HepG2 (cell line): ENCODE results near the gene PGP. TPM values are rescaled to one million over a fixed set of nuclear protein-coding genes. Genes with fewer than 3 reads are reported as not detected.
"Not testable (repeated sequence)": the region's sequence is repeated elsewhere in the genome, so short reads cannot be mapped to it uniquely, and the experiment has no call there.

ENCODE experiments used
- ATAC-seq: fragments of 200-7000 bp; cut with Tn5 transposase; 3 replicates; pipeline ENCODE4 v1.9.1; 2020; ENCODE audit warnings: mild to moderate bottlenecking, moderate library complexity
- BruUV-seq: library from RNA; stranded (reverse); fragments of 400-500 nt; replicated peaks from 2 replicates; lab custom pipeline; 2021; lab: Mats Ljungman, UMichigan
- CTCF ChIA-PET: fragments of 300-600 bp; formaldehyde crosslinking; extraction: SDS; loops from one replicate; lab custom pipeline; 2021; ENCODE audit warnings: low total read pairs, inconsistent platforms, low intra/inter-chr PET ratio; lab: Yijun Ruan, JAX
- POLR2A ChIA-PET: fragments of 350-600 bp; sonication (Branson Sonifier 250); formaldehyde crosslinking; loops from one replicate; lab custom pipeline; 2020; ENCODE audit warnings: antibody characterized with exemption, inconsistent platforms; lab: Yijun Ruan, JAX
- DNase-seq: peaks from one replicate; pipeline ENCODE4 v3.0.0-alpha.2; 2015; ENCODE audit warnings: low spot score
- FAIRE-seq: peaks from 3 replicates; lab custom pipeline; 2011; peaks lifted over from hg19 to GRCh38; lab: Jason Lieb, UNC
- H2AFZ ChIP-seq: one replicate; pipeline ENCODE4 v1.6.1; 2011; ENCODE audit warnings: low read length, inconsistent platforms
- H3K27ac ChIP-seq: fragments of 300-600 bp; 3 replicates; pipeline ENCODE4 v1.8.0; 2011; ENCODE audit warnings: mixed run types, mild to moderate bottlenecking, mixed read lengths, low read length, inconsistent platforms; ENCODE audit not compliant: insufficient read depth; ENCODE audit errors: extremely low read length
- H3K27me3 ChIP-seq, 2 experiments: fragments of 200-600 bp in 1 of 2; 2 replicates in 1 of 2; 3 replicates in 1 of 2; pipeline versions ENCODE4 v1.6.0 to v1.8.0; 2011; ENCODE audit warnings: low read length in 2 of 2, mild to moderate bottlenecking in 2 of 2, moderate library complexity in 2 of 2, inconsistent platforms in 1 of 2; ENCODE audit not compliant: insufficient read depth in 2 of 2, control insufficient read depth in 1 of 2
- H3K36me3 ChIP-seq, 2 experiments: fragments of 200-600 bp in 1 of 2; replicated peaks in 1 of 2; 2 replicates in 1 of 2; 3 replicates in 1 of 2; pipeline versions ENCODE4 v1.5.1 to v1.8.0; 2011; ENCODE audit warnings: low read length in 2 of 2, inconsistent platforms in 1 of 2; ENCODE audit not compliant: insufficient read depth in 2 of 2, control insufficient read depth in 1 of 2
- H3K4me1 ChIP-seq: 2 replicates; pipeline ENCODE4 v1.5.1; 2012; ENCODE audit warnings: low read length, inconsistent platforms; ENCODE audit not compliant: insufficient read depth
- H3K4me2 ChIP-seq: 2 replicates; pipeline ENCODE4 v1.6.0; 2011; ENCODE audit warnings: low read depth, low read length, inconsistent platforms
- H3K4me3 ChIP-seq, 3 experiments: fragments of 200-600 bp in 1 of 3; sonication (generic), shearing (Covaris generic) in 1 of 3; replicated peaks in 1 of 3; 2 replicates each; pipeline ENCODE4 v1.5.1; 2011 to 2016; ENCODE audit warnings: low read length in 3 of 3, inconsistent platforms in 2 of 3, low read depth in 2 of 3, mild to moderate bottlenecking in 2 of 3, control low read depth in 1 of 3, mixed read lengths in 1 of 3; ENCODE audit not compliant: insufficient read depth in 1 of 3
- H3K79me2 ChIP-seq: one replicate; pipeline ENCODE4 v1.6.1; 2011; ENCODE audit warnings: low read length, inconsistent platforms; ENCODE audit not compliant: insufficient read depth
- H3K9ac ChIP-seq: 2 replicates; pipeline ENCODE4 v1.6.0; 2011; ENCODE audit warnings: mild to moderate bottlenecking, low read depth, low read length, inconsistent platforms; ENCODE audit not compliant: insufficient read depth
- H3K9me3 ChIP-seq: 2 replicates; pipeline ENCODE4 v1.5.1; 2012; ENCODE audit warnings: mild to moderate bottlenecking, low read length
- H4K20me1 ChIP-seq: 2 replicates; pipeline ENCODE4 v1.6.0; 2011; ENCODE audit warnings: inconsistent platforms, mild to moderate bottlenecking, low read length, moderate library complexity; ENCODE audit not compliant: insufficient read depth
- ELF3 ChIP-seq: IDR thresholded peaks from 2 replicates; pipeline ENCODE4 v1.6.1; 2016; ENCODE audit warnings: missing genetic modification reagents, missing compliant biosample characterization
- GTF2F1 ChIP-seq: fragments of 150-350 bp; IDR thresholded peaks from 2 replicates; pipeline ENCODE4 v1.6.1; 2014; ENCODE audit warnings: low read length
- ZNF460 ChIP-seq: sonication (generic); formaldehyde crosslinking; IDR thresholded peaks from 2 replicates; pipeline ENCODE4 v1.5.1; 2020; ENCODE audit warnings: missing genetic modification reagents, mild to moderate bottlenecking, borderline replicate concordance
- ZSCAN25 ChIP-seq: sonication (generic); formaldehyde crosslinking; IDR thresholded peaks from 2 replicates; pipeline ENCODE4 v1.8.0; 2022; ENCODE audit warnings: mild to moderate bottlenecking, missing genetic modification reagents
- WGBS: methylation state at CpG from one replicate; pipeline ENCODE4 v1.1.6; 2017; ENCODE audit warnings: low lambda C conversion rate; 5-methylcytosine and 5-hydroxymethylcytosine counted together
- in situ Hi-C: cut with HindIII; loops from 2 replicates; pipeline ENCODE4 v1.10.0; 2017; ENCODE audit warnings: low pct_unique_long_range_greater_than_20kb; ENCODE audit not compliant: extremely low pct_ligation_motif_present
- intact Hi-C: fragments of 100-400 bp; cut with micrococcal nuclease; formaldehyde crosslinking; loops from one replicate; pipeline ENCODE4 v1.10.0; 2022; ENCODE audit not compliant: unreplicated experiment
- polyA plus RNA-seq, 8 experiments: library from polyadenylated mRNA; depleted of rRNA in 3 of 8; stranded (reverse) in 7 of 8; unstranded in 1 of 8; fragments of >200 nt; fragmentation: Illumina TruSeq in 4 of 8; extraction: Trizol in 4 of 8; gene quantifications; 2 replicates each; pipeline versions ENCODE4 v1.2.1 to v1.2.3, GENCODE V29; 2011 to 2016; ENCODE audit warnings: low read depth in 4 of 8, missing spikeins in 1 of 8, mixed read lengths in 1 of 8; ENCODE audit not compliant: insufficient read depth in 1 of 8
- total RNA-seq, 5 experiments: library from RNA; depleted of rRNA; stranded (reverse); fragments of >200 nt; fragmentation: Illumina TruSeq; extraction: Trizol; gene quantifications; 2 replicates each; pipeline ENCODE4 v1.2.3, GENCODE V29; 2016; ENCODE audit warnings: low read depth in 1 of 5

Gene PGP
- total and polyA plus RNA-seq, 2 of the 13 experiments (the other 11 are each of a cell fraction or from before 2014, with no cell fraction given): 7.3 to 18.3 TPM

- Histone ChIP-seq H3K4me1 (peaks cover 32% of the 10 kb centered on the region), H2AFZ (peak overlapping the region; percentile 71), H3K27me3 (peaks cover 0 to 9% of the 10 kb centered on the region in 2 experiments; a peak in 2 of 5 replicates), H4K20me1 (no peaks in the 10 kb centered on the region), H3K36me3 (peaks cover 2 to 13% of the 10 kb centered on the region in 2 experiments; a peak in 3 of 5 replicates), H3K9ac (peak overlapping the region; percentile 97), H3K27ac (peak overlapping the region; percentile 89), H3K4me2 (peak overlapping the region; percentile 99), H3K9me3 (no peaks in the 10 kb centered on the region), H3K79me2 (peaks cover 8% of the 10 kb centered on the region), H3K4me3 (peak overlapping the region; percentile 71 to 96 (median 83))
- in situ Hi-C loops (no loop called here), intact Hi-C loops (no loop called here)
- TF ChIP-seq ZNF460 (CRISPR knock-in tag) (peak; percentile 75), GTF2F1 (no peak), ZSCAN25 (CRISPR knock-in tag) (peak; percentile 32), ELF3 (CRISPR knock-in tag) (peak; percentile 2; the same call in 1 of the 2 replicates)
- BruUV-seq: TSS peak; percentile 62
- ChIA-PET CTCF (no interaction called here), POLR2A (interaction anchor here (0.7 to 4.3 kb wide), 8 partner anchors 9 to 53 kb away, joined by 3 to 18 read pairs (median 5); partner anchors contain the start of genes E4F1, ECI1, PGP and TRAF7)
- DNase-seq (no peak), ATAC-seq (peak; percentile 3; the same call in 2 of the 3 replicates), FAIRE-seq (no peak)
- 51% methylated on average over 13 of the region's 13 CpGs for WGBS
Observed at GRCh38 chr16:2204416-2205103, 10.1 kb downstream of the PGP start.

- BruUV-seq, H3K27ac ChIP-seq, ATAC-seq, intact Hi-C loops, H3K9ac ChIP-seq, FAIRE-seq, H3K4me2 ChIP-seq, H3K4me3 ChIP-seq, DNase-seq, H3K9me3 ChIP-seq, H2AFZ ChIP-seq, CTCF ChIA-PET, in situ Hi-C loops, H3K79me2 ChIP-seq, H4K20me1 ChIP-seq: not testable (repeated sequence)
- Histone ChIP-seq H3K36me3 (peaks cover 0 to 13% of the 10 kb centered on the region in 2 experiments; a peak in 3 of 5 replicates), H3K27me3 (peaks cover 0 to 19% of the 10 kb centered on the region in 2 experiments; a peak in 3 of 5 replicates), H3K4me1 (peaks cover 42% of the 10 kb centered on the region)
- POLR2A ChIA-PET: interaction anchor here (0.8 to 4.3 kb wide), 3 partner anchors 23 to 48 kb away, joined by 3 to 18 read pairs (median 18); partner anchors contain the start of genes ECI1 and TRAF7
- 84% methylated on average over 8 of the region's 8 CpGs for WGBS
Observed at GRCh38 chr16:2203119-2203688, 11.4 kb downstream of the PGP start.
